GM23338 (cell line): ENCODE data around the gene GADD45GIP1. TPM values are rescaled to one million over a fixed set of nuclear protein-coding genes. Genes with fewer than 3 reads are reported as not detected.
A peak's percentile ranks its signal among the peaks of the same experiment; 100 is the strongest.

ENCODE experiments used
- ATAC-seq: fragments of 200-7000 bp; cut with Tn5 transposase; 3 replicates; pipeline ENCODE4 v1.9.1; 2020
- DNase-seq: peaks from one replicate; pipeline ENCODE4 v3.0.0-alpha.2; 2015; ENCODE audit warnings: low spot score
- H2AFZ ChIP-seq: fragments of 200-600 bp; sonication (generic); 2 replicates; pipeline ENCODE4 v1.8.0; 2016; ENCODE audit warnings: antibody characterized with exemption, mild to moderate bottlenecking, moderate library complexity
- H3F3A ChIP-seq: fragments of 200-600 bp; sonication (generic); replicated peaks from 2 replicates; pipeline ENCODE4 v1.8.0; 2017; ENCODE audit warnings: antibody characterized with exemption, mixed run types, low read depth
- H3K27ac ChIP-seq: fragments of 200-600 bp; sonication (generic); 2 replicates; pipeline ENCODE4 v1.6.1; 2016; ENCODE audit warnings: low read depth
- H3K27me3 ChIP-seq: fragments of 200-600 bp; sonication (generic); 2 replicates; pipeline ENCODE4 v1.8.0; 2016; ENCODE audit warnings: mild to moderate bottlenecking, mixed run types, moderate library complexity; ENCODE audit not compliant: insufficient read depth
- H3K36me3 ChIP-seq: fragments of 200-600 bp; sonication (generic); 2 replicates; pipeline ENCODE4 v1.8.0; 2016; ENCODE audit warnings: mild to moderate bottlenecking; ENCODE audit not compliant: insufficient read depth
- H3K4me1 ChIP-seq: fragments of 200-600 bp; sonication (generic); 2 replicates; pipeline ENCODE4 v1.8.0; 2016; ENCODE audit warnings: mild to moderate bottlenecking, moderate library complexity; ENCODE audit not compliant: insufficient read depth
- H3K4me2 ChIP-seq: fragments of 200-600 bp; sonication (generic); 2 replicates; pipeline ENCODE4 v1.7.1; 2017; ENCODE audit warnings: mixed run types
- H3K4me3 ChIP-seq: fragments of 200-600 bp; sonication (generic); 2 replicates; pipeline ENCODE4 v1.6.1; 2016; ENCODE audit warnings: mixed run types
- H3K79me2 ChIP-seq: fragments of 200-600 bp; sonication (generic); replicated peaks from 2 replicates; pipeline ENCODE4 v1.8.0; 2017; ENCODE audit warnings: mild to moderate bottlenecking; ENCODE audit not compliant: insufficient read depth
- H3K9me2 ChIP-seq: fragments of 200-600 bp; sonication (generic); 2 replicates; pipeline ENCODE4 v1.8.0; 2017; ENCODE audit not compliant: insufficient read depth
- H4K20me1 ChIP-seq: fragments of 200-600 bp; sonication (generic); replicated peaks from 2 replicates; pipeline ENCODE4 v1.8.0; 2017; ENCODE audit warnings: mild to moderate bottlenecking; ENCODE audit not compliant: insufficient read depth
- H3K27ac Mint-ChIP-seq: 2 replicates; pipeline ENCODE4 v1.8.0; 2020; ENCODE audit warnings: inconsistent platforms, mild to moderate bottlenecking, moderate library complexity, mixed read lengths
- H3K27me3 Mint-ChIP-seq: 3 replicates; pipeline ENCODE4 v1.8.0; 2022; ENCODE audit warnings: low read depth, mild to moderate bottlenecking, moderate library complexity, mixed read lengths, inconsistent platforms; ENCODE audit not compliant: insufficient read depth, poor library complexity
- H3K36me3 Mint-ChIP-seq: 3 replicates; pipeline ENCODE4 v1.8.0; 2021; ENCODE audit warnings: low read depth, mild to moderate bottlenecking, inconsistent platforms, moderate library complexity, mixed read lengths
- H3K4me1 Mint-ChIP-seq: 3 replicates; pipeline ENCODE4 v1.8.0; 2020; ENCODE audit warnings: mild to moderate bottlenecking, inconsistent platforms, mixed read lengths
- H3K4me3 Mint-ChIP-seq: 3 replicates; pipeline ENCODE4 v1.8.0; 2021; ENCODE audit warnings: moderate library complexity, mild to moderate bottlenecking, inconsistent platforms, mixed read lengths
- H3K9me3 Mint-ChIP-seq: 3 replicates; pipeline ENCODE4 v1.8.0; 2020; ENCODE audit warnings: moderate library complexity, mild to moderate bottlenecking, inconsistent platforms, mixed read lengths
- CREB1 ChIP-seq: fragments of 250-450 bp; sonication (Bioruptor Pico); IDR thresholded peaks from 2 replicates; pipeline ENCODE4 v1.5.0; 2020; ENCODE audit warnings: low read depth, mild to moderate bottlenecking, moderate library complexity
- EZH2 ChIP-seq: fragments of 200-600 bp; sonication (generic); IDR thresholded peaks from one replicate; pipeline ENCODE4 v1.8.0; 2017; ENCODE audit warnings: antibody characterized with exemption, mild to moderate bottlenecking, low read depth; ENCODE audit not compliant: unreplicated experiment
- NANOG ChIP-seq: IDR thresholded peaks from 2 replicates; pipeline ENCODE4 v1.6.1; 2016; ENCODE audit warnings: antibody characterized with exemption, borderline replicate concordance
- POLR2AphosphoS5 ChIP-seq: IDR thresholded peaks from 2 replicates; pipeline ENCODE4 v1.6.1; 2016; ENCODE audit warnings: antibody characterized with exemption, low read depth
- STAT1 ChIP-seq: IDR thresholded peaks from one replicate; pipeline ENCODE4 v1.6.1; 2016; ENCODE audit warnings: antibody characterized with exemption; ENCODE audit not compliant: unreplicated experiment
- ZNF331 ChIP-seq: fragments of 250-450 bp; sonication (Bioruptor Pico); IDR thresholded peaks from 2 replicates; pipeline ENCODE4 v1.5.0; 2020; ENCODE audit warnings: low read depth, mild to moderate bottlenecking, moderate library complexity
- polyA plus RNA-seq: library from polyadenylated mRNA; unstranded; fragments of >200 nt; fragmentation: Nextera tagmentation; extraction: Ambion mirVana; gene quantifications from 2 replicates; pipeline ENCODE4 v1.2.1, GENCODE V29; 2016
- total RNA-seq: library from RNA; depleted of rRNA; stranded (reverse); fragments of >200 nt; shearing (Covaris generic); gene quantifications from 2 replicates; pipeline ENCODE4 v1.2.3, GENCODE V29; 2014
- TF ChIP-seq, protein P1 (sequence below): fragments of 250-450 bp; sonication (Bioruptor Pico); IDR thresholded peaks from 2 replicates; pipeline ENCODE4 v1.5.0; 2020; ENCODE audit warnings: mild to moderate bottlenecking, moderate library complexity

GADD45GIP1 gene
- total and polyA plus RNA-seq, 2 experiments from 2014 or later: 63.9 to 255 TPM

- H3K27ac Mint-ChIP-seq: peak overlapping the region; percentile 95
- peaks cover 28% of the 10 kb centered on the region for H3K4me1 ChIP-seq
Observed at GRCh38 chr19:12937093-12937926, 19.7 kb downstream of the GADD45GIP1 start.

More at GRCh38 chr19:12937093-12937926, 19.7 kb downstream of the GADD45GIP1 start:
- peak overlapping the region; percentile 76 for H3K4me2 ChIP-seq
- peak; percentile 39 for ATAC-seq
- TF ChIP-seq ZNF331 (CRISPR knock-in tag) (no peak), STAT1 (no peak), CREB1 (CRISPR knock-in tag) (0 out of 2 replicates have a peak, but pooled peaks have one; percentile 8), EZH2 (no peak), NANOG (no peak), POLR2AphosphoS5 (no peak; the same call in none of the 2 replicates)
- TF ChIP-seq, protein P1, sequence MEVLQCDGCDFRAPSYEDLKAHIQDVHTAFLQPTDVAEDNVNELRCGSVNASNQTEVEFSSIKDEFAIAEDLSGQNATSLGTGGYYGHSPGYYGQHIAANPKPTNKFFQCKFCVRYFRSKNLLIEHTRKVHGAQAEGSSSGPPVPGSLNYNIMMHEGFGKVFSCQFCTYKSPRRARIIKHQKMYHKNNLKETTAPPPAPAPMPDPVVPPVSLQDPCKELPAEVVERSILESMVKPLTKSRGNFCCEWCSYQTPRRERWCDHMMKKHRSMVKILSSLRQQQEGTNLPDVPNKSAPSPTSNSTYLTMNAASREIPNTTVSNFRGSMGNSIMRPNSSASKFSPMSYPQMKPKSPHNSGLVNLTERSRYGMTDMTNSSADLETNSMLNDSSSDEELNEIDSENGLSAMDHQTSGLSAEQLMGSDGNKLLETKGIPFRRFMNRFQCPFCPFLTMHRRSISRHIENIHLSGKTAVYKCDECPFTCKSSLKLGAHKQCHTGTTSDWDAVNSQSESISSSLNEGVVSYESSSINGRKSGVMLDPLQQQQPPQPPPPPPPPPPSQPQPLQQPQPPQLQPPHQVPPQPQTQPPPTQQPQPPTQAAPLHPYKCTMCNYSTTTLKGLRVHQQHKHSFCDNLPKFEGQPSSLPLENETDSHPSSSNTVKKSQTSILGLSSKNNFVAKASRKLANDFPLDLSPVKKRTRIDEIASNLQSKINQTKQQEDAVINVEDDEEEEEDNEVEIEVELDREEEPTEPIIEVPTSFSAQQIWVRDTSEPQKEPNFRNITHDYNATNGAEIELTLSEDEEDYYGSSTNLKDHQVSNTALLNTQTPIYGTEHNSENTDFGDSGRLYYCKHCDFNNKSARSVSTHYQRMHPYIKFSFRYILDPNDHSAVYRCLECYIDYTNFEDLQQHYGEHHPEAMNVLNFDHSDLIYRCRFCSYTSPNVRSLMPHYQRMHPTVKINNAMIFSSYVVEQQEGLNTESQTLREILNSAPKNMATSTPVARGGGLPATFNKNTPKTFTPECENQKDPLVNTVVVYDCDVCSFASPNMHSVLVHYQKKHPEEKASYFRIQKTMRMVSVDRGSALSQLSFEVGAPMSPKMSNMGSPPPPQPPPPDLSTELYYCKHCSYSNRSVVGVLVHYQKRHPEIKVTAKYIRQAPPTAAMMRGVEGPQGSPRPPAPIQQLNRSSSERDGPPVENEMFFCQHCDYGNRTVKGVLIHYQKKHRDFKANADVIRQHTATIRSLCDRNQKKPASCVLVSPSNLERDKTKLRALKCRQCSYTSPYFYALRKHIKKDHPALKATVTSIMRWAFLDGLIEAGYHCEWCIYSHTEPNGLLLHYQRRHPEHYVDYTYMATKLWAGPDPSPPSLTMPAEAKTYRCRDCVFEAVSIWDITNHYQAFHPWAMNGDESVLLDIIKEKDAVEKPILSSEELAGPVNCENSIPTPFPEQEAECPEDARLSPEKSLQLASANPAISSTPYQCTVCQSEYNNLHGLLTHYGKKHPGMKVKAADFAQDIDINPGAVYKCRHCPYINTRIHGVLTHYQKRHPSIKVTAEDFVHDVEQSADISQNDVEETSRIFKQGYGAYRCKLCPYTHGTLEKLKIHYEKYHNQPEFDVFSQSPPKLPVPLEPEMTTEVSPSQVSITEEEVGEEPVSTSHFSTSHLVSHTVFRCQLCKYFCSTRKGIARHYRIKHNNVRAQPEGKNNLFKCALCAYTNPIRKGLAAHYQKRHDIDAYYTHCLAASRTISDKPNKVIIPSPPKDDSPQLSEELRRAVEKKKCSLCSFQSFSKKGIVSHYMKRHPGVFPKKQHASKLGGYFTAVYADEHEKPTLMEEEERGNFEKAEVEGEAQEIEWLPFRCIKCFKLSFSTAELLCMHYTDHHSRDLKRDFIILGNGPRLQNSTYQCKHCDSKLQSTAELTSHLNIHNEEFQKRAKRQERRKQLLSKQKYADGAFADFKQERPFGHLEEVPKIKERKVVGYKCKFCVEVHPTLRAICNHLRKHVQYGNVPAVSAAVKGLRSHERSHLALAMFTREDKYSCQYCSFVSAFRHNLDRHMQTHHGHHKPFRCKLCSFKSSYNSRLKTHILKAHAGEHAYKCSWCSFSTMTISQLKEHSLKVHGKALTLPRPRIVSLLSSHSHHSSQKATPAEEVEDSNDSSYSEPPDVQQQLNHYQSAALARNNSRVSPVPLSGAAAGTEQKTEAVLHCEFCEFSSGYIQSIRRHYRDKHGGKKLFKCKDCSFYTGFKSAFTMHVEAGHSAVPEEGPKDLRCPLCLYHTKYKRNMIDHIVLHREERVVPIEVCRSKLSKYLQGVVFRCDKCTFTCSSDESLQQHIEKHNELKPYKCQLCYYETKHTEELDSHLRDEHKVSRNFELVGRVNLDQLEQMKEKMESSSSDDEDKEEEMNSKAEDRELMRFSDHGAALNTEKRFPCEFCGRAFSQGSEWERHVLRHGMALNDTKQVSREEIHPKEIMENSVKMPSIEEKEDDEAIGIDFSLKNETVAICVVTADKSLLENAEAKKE: no peak
- H2AFZ ChIP-seq: no peak overlapping the region; the same call in 1 of the 2 replicates
- peaks cover 28% of the 10 kb centered on the region for H4K20me1 ChIP-seq
- H3F3A ChIP-seq: peaks cover 47% of the 10 kb centered on the region
- H3K4me1 Mint-ChIP-seq: peaks cover 42% of the 10 kb centered on the region
- H3K9me2 ChIP-seq: no peaks in the 10 kb centered on the region
- H3K9me3 Mint-ChIP-seq: no peaks in the 10 kb centered on the region
- H3K27me3 ChIP-seq: no peaks in the 10 kb centered on the region
- peak overlapping the region; percentile 94 for H3K27ac ChIP-seq
- H3K4me3 Mint-ChIP-seq: peak overlapping the region; percentile 99
- H3K27me3 Mint-ChIP-seq: peaks cover 13% of the 10 kb centered on the region
- DNase-seq: peak; percentile 91
- peaks cover 40% of the 10 kb centered on the region for H3K36me3 Mint-ChIP-seq
- peaks cover 44% of the 10 kb centered on the region for H3K79me2 ChIP-seq
- H3K36me3 ChIP-seq: peaks cover 34% of the 10 kb centered on the region
- H3K4me3 ChIP-seq: peak overlapping the region; percentile 99
